ENCODE data around the gene ZNF335. TPM values are rescaled to one million over a fixed set of nuclear protein-coding genes. Genes with fewer than 3 reads are reported as not detected.

The ZNF335 gene
- total and polyA plus RNA-seq, 2 of the 13 experiments (the other 11 are each of a cell fraction or from before 2014, with no cell fraction given): 9.7 to 13.7 TPM

GRCh38 chr20:45919542-45920399 is 52.2 kb downstream of the ZNF335 start (continued):
- TF ChIP-seq ZBTB2 (CRISPR knock-in tag; IDR thresholded peaks at IDR 0.05; ENCODE audit: low read depth): no peak
- TF ChIP-seq TRAFD1 (CRISPR knock-in tag; IDR thresholded peaks at IDR 0.05; ENCODE audit: borderline replicate concordance): no peak
- TF ChIP-seq HHEX (CRISPR knock-in tag; IDR thresholded peaks at IDR 0.05): no peak
- 0 out of 2 replicates have a peak, but pooled peaks have one; percentile 33 for TF ChIP-seq ZFY (CRISPR knock-in tag; IDR thresholded peaks at IDR 0.05)
- TF ChIP-seq RFXANK (CRISPR knock-in tag; IDR thresholded peaks at IDR 0.05): no peak
- no peak for TF ChIP-seq CENPT (CRISPR knock-in tag; IDR thresholded peaks at IDR 0.05; ENCODE audit: low read depth)
- TF ChIP-seq FOXO1 (CRISPR knock-in tag; IDR thresholded peaks at IDR 0.05): peak; percentile 87; the same call in 1 of the 2 replicates
- no peak for TF ChIP-seq ZNF839 (CRISPR knock-in tag; IDR thresholded peaks at IDR 0.05; ENCODE audit: borderline replicate concordance)
- TF ChIP-seq SIX1 (CRISPR knock-in tag; IDR thresholded peaks at IDR 0.05; ENCODE audit: borderline replicate concordance): no peak
- no peak for TF ChIP-seq ZFYVE20 (CRISPR knock-in tag; IDR thresholded peaks at IDR 0.05; ENCODE audit: borderline replicate concordance, low read depth)
- TF ChIP-seq TOE1 (CRISPR knock-in tag; IDR thresholded peaks at IDR 0.05): no peak
- TF ChIP-seq ZNF770 (CRISPR knock-in tag; IDR thresholded peaks at IDR 0.05): no peak
- TF ChIP-seq SALL1 (CRISPR knock-in tag; IDR thresholded peaks at IDR 0.05): peak; percentile 78
- 0 out of 2 replicates have a peak, but pooled peaks have one; percentile 19 for TF ChIP-seq HNF4A (CRISPR knock-in tag; IDR thresholded peaks at IDR 0.05)
- TF ChIP-seq ZNF235 (CRISPR knock-in tag; IDR thresholded peaks at IDR 0.05; ENCODE audit: borderline replicate concordance): no peak
- TF ChIP-seq ZNF597 (CRISPR knock-in tag; IDR thresholded peaks at IDR 0.05): no peak
- TF ChIP-seq POGZ (CRISPR knock-in tag; IDR thresholded peaks at IDR 0.05): no peak
- TF ChIP-seq MED1 (CRISPR knock-in tag; IDR thresholded peaks at IDR 0.05): peak; percentile 69
- no peak for TF ChIP-seq ZNF432 (CRISPR knock-in tag; IDR thresholded peaks at IDR 0.05; ENCODE audit: borderline replicate concordance)
- no peak for TF ChIP-seq PAF1 (CRISPR knock-in tag; IDR thresholded peaks at IDR 0.05)
- TF ChIP-seq HBP1 (CRISPR knock-in tag; IDR thresholded peaks at IDR 0.05; ENCODE audit: low read depth): no peak
- no peak for TF ChIP-seq SMYD3 (CRISPR knock-in tag; IDR thresholded peaks at IDR 0.05)

All from HepG2 (cell line).